Fibroblast of the aortic adventitia (primary cell): ENCODE results near the gene CASK. TPM values are rescaled to one million over a fixed set of nuclear protein-coding genes. Genes with fewer than 3 reads are reported as not detected.
A peak's percentile ranks its signal among the peaks of the same experiment; 100 is the strongest.
"Not testable (repeated sequence)": the region's sequence is repeated elsewhere in the genome, so short reads cannot be mapped to it uniquely, and the experiment has no call there.

ENCODE experiments used
- DNase-seq: peaks from one replicate; pipeline ENCODE4 v3.0.0-alpha.2; 2010; ENCODE audit warnings: low read depth
- H3K4me3 ChIP-seq: 2 replicates; pipeline ENCODE4 v1.5.1; 2011; ENCODE audit warnings: low read depth, mild to moderate bottlenecking, control low read depth, low read length, moderate library complexity
- total RNA-seq: library from RNA; depleted of rRNA; stranded (reverse); fragments of >200 nt; gene quantifications from 2 replicates; pipeline ENCODE4 v1.2.3, GENCODE V29; 2012; ENCODE audit warnings: low replicate concordance
- TF ChIP-seq, protein P1 (sequence below): IDR thresholded peaks from 2 replicates; pipeline ENCODE4 v1.5.1; 2011; ENCODE audit warnings: mild to moderate bottlenecking, low read length, control low read depth, inconsistent platforms; ENCODE audit not compliant: insufficient read depth

Gene CASK
- total RNA-seq, 1 donor: 24.9 TPM

DNA sequence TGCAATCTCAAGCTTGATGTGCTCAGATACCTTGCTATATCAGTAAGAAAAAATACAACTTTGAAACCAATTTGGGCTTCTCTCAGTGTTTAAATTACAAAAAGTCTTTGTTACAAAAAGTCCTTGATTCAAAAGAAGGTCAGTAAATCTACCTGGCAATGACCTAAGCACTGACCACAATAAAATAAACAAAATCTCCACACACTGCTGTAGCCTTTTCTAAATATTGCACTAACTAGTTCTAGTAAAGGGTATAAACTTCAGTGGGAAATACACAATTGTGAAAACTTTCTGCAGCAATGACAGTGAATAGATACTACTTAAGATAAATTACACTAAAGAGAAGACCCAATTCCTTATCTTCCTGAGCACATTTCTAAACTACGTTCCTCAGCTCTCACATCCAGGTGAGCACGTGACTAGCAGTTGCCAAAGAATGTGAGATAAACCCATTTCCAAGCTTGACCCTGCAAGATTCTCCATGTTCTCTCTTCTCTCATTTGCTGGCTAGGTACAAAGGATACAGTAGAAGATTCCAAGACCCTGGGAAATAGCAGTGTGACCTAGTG, 316.0 kb downstream of the CASK start:
- TF ChIP-seq, protein P1, sequence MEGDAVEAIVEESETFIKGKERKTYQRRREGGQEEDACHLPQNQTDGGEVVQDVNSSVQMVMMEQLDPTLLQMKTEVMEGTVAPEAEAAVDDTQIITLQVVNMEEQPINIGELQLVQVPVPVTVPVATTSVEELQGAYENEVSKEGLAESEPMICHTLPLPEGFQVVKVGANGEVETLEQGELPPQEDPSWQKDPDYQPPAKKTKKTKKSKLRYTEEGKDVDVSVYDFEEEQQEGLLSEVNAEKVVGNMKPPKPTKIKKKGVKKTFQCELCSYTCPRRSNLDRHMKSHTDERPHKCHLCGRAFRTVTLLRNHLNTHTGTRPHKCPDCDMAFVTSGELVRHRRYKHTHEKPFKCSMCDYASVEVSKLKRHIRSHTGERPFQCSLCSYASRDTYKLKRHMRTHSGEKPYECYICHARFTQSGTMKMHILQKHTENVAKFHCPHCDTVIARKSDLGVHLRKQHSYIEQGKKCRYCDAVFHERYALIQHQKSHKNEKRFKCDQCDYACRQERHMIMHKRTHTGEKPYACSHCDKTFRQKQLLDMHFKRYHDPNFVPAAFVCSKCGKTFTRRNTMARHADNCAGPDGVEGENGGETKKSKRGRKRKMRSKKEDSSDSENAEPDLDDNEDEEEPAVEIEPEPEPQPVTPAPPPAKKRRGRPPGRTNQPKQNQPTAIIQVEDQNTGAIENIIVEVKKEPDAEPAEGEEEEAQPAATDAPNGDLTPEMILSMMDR: no peak
- H3K4me3 ChIP-seq: no peak overlapping the region
- no peak for DNase-seq

DNA sequence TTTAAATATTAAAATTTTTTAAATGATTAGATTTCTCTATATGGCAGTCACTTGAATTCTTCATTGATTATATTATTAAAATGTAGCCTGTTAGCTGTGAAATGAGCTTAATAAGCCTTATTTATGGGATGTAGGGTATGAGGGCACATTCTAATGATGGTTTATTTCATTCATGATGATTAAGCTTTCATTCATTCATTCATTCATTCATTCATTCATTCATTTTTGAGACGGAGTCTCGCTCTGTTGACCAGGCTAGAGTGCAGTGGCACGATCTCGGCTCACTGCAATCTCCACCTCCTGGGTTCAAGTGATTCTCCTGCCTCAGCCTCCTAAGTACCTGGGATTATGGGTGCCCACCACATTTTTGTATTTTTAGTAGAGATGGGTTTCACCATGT, 317.3 kb downstream of the CASK start:
- DNase-seq, H3K4me3 ChIP-seq: not testable (repeated sequence)

DNA sequence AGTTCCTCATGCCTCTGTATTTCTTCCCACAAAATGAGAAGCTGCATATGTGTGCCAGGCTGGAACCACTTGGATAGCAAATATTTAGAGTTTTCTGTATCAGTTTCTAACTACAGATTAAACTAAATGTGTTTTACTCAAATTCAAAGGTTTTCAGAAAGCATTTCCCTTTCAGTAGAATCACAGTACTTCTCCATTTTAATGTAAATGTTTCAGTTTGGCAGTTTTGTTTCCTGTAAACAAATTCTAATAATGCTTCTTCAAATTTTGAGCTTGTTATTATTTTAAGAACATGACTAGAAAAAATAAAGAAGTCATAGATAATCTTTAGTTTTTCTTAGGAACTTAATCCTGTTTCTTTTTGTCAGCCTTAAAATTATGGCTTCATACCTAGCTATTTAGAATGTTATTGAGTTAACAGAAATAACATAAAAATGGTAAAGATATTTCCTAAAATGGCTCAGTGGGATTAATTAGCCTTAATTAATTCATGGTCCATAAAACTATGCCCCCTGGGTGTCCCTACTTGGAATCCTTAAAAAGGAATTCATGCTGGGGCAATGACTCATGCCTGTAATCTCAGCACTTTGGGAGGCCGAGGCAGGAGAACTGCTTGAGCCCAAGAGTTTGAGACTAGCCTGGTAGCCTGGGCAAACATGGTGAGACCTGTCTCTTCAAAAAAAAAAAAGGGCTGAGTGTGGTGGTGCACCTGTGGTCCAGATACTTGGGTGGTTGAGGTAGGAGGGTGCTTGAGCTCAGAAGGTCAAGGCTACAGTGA, 318.4 kb downstream of the CASK start:
- TF ChIP-seq, protein P1: no peak
- DNase-seq: no peak

DNA sequence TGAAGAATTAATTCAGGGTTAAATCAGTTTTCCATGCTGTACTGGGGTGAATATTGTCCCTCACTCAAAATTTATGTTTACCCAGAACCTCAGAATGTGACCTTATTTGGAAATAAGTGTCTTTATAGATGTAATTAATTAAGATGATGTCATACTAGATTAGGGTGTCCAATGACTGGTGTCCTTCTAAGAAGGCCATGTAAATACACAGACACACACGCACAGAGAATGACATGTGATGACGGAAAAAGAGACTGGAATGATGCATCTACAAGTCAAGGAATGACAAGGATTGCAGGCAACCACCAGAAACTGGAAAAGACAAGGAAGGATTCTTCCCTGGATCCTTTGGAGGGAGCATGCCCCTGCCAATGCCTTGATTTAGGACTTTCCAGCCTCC, 319.2 kb downstream of the CASK start:
- TF ChIP-seq, protein P1: no peak
- DNase-seq: no peak
- no peak overlapping the region for H3K4me3 ChIP-seq

More for the DNA sequence above, 318.4 kb downstream of the CASK start:
- H3K4me3 ChIP-seq: no peak overlapping the region

DNA sequence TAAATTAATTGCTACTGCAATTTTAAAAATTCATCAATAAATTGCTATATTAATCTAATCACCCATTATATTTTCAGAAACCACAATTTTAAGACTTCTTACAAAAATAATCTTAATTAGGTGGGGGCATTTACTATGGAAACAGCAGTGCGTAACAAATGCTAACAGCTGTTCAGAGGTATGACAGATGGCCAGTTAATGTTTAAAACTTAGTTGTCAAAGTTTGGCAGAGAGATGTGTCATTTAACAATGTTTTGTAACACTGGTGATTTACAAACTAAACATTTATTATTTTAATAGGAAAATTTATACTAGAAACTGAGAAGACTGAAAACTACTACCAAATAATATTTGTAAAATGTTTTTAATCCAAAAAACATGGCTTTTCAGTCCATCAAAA, 319.8 kb downstream of the CASK start:
- TF ChIP-seq, protein P1: no peak
- H3K4me3 ChIP-seq: no peak overlapping the region
- no peak for DNase-seq

DNA sequence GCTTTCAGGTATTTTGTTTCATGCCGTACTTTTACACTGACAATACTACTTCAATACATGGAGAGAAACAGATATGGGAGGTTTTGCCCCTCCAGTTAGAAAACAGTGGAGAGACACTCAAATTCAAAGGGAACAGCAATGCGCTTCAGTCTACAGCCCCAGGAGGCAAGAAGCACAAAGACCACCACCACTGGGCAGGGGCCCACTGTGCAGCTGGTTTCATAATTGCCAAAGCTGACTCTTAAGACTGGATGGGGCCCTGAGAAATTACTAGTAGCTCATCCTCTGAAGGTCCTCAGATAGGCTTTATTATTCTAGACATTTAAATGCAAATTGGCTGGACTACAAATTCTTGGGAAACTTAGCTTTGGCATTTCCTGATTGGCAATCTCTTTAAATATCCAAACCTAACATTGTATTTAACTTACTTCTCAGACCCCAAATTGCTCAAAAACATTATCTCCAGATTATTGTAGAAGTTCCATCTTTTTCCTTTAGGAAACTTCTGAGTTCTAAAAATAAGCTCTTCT, 320.5 kb downstream of the CASK start:
- no peak overlapping the region for H3K4me3 ChIP-seq
- DNase-seq: peak; percentile 42
- TF ChIP-seq, protein P1: no peak

DNA sequence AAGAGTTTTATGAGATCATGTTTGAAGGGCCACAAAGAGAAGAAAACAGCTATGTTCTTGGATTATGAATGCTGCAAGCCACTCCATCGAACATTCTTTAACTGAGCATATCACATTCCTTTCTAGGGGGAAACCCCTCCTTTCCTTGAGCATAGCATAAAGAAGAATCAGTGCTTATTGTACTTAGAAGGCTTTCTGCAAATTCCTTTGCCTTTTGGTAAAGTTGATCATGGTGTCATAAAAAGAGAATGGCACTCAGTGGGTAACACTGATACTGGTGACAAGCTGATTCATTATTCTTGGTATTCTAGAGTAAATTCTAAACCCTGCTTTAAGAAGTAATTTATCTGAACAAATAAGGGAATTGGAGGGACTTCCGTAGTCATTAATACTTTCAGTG, 323.1 kb downstream of the CASK start:
- DNase-seq: peak; percentile 54
- TF ChIP-seq, protein P1: no peak
- H3K4me3 ChIP-seq: no peak overlapping the region
